WERI-Rb-1 (cell line): ENCODE data around the gene ITGA11.
"Not testable (repeated sequence)": the region's sequence is repeated elsewhere in the genome, so short reads cannot be mapped to it uniquely, and the experiment has no call there.

Experiments used
- DNase-seq: peaks from one replicate; pipeline ENCODE4 v3.0.0-alpha.2; 2020
- H3K27ac ChIP-seq: fragments of 250-450 bp; sonication (Bioruptor Pico); 2 replicates; pipeline ENCODE4 v1.5.1; 2020; ENCODE audit warnings: mild to moderate bottlenecking, moderate library complexity
- H3K27me3 ChIP-seq: fragments of 250-450 bp; sonication (Bioruptor Pico); 2 replicates; pipeline ENCODE4 v1.5.1; 2021; ENCODE audit warnings: mild to moderate bottlenecking, low read depth, moderate library complexity; ENCODE audit not compliant: insufficient read depth, severe bottlenecking
- H3K36me3 ChIP-seq: fragments of 250-450 bp; sonication (Bioruptor Pico); 2 replicates; pipeline ENCODE4 v1.5.1; 2020; ENCODE audit warnings: mild to moderate bottlenecking, moderate library complexity
- H3K4me3 ChIP-seq: 2 replicates; pipeline ENCODE4 v1.5.1; 2011; ENCODE audit warnings: low read depth, mild to moderate bottlenecking, control low read depth, low read length
- H3K9me3 ChIP-seq: fragments of 250-450 bp; sonication (Bioruptor Pico); 2 replicates; pipeline ENCODE4 v1.5.1; 2021; ENCODE audit warnings: mild to moderate bottlenecking, moderate library complexity; ENCODE audit not compliant: severe bottlenecking
- TF ChIP-seq, protein P1 (sequence below): IDR thresholded peaks from 2 replicates; pipeline ENCODE4 v1.5.1; 2011; ENCODE audit warnings: low read depth, mild to moderate bottlenecking, control low read depth, inconsistent platforms, low read length

Gene ITGA11

DNA sequence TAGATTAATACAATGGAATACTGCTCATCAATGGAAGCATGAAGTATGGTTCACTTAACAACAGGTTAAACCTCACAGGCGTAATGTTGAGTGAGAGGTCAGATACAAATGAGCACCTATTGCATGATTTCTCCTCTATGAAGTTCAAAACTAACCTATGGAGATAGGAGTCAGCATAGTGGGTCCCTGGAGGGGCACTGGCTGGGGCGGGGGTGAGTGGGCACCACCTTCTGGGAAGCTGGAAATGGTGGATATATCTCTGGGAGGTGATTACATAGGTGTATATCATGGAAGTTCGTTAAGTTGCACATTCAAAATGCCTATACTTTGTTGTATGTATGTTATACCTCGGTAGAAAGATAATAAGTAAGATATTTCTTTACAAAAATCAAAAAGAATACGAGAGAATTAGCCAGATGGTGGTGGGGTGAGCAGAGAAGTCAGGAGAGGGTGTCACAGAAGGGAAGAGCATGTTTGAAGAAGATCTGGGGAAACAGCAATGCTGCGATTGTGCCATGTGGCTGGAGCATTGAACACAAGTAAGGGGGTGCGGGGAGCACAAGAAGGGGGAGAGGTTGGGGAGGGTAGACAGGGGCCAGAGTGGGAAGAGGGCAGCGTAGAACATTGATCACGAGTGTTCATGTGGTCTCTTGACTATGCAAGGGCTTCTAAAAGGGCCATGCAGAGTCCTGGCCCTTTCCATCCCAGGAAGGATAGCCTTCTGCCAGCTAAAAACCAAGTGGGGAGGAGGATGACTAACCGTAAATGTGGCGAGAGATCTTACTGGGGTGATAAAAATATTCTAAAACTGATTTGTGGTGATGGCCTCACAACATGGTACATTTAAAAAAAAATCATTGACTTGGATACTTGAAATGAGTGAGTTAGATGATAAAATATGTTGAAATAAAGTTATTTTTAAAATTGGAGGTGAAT, 30.2 kb downstream of the ITGA11 start:
- TF ChIP-seq, protein P1, sequence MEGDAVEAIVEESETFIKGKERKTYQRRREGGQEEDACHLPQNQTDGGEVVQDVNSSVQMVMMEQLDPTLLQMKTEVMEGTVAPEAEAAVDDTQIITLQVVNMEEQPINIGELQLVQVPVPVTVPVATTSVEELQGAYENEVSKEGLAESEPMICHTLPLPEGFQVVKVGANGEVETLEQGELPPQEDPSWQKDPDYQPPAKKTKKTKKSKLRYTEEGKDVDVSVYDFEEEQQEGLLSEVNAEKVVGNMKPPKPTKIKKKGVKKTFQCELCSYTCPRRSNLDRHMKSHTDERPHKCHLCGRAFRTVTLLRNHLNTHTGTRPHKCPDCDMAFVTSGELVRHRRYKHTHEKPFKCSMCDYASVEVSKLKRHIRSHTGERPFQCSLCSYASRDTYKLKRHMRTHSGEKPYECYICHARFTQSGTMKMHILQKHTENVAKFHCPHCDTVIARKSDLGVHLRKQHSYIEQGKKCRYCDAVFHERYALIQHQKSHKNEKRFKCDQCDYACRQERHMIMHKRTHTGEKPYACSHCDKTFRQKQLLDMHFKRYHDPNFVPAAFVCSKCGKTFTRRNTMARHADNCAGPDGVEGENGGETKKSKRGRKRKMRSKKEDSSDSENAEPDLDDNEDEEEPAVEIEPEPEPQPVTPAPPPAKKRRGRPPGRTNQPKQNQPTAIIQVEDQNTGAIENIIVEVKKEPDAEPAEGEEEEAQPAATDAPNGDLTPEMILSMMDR: no peak
- Histone ChIP-seq H3K4me3 (no peak overlapping the region), H3K36me3 (no peaks in the 10 kb centered on the region), H3K9me3 (no peaks in the 10 kb centered on the region), H3K27ac (no peak overlapping the region), H3K27me3 (no peaks in the 10 kb centered on the region)
- no peak for DNase-seq

DNA sequence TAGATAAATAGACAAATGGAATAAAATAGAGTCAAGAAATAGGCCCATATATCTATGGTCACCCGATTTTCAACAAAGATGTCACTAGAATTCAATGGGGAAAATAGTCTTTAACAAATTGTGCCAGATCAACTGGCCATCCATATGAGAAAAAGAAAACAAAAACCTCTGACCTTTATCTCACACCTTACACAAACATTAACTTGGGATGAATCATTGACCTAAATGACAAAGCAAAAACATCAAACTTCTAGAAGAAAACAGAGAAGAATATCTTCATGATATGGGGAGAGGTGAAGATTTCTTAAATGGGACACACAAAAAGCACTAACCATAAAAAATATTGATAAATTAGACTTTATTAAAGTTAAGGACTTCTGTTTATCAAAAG, 31.9 kb downstream of the ITGA11 start:
- no peaks in the 10 kb centered on the region for H3K27me3 ChIP-seq
- TF ChIP-seq, protein P1: no peak
- no peak overlapping the region for H3K27ac ChIP-seq
- DNase-seq: no peak
- H3K4me3 ChIP-seq: no peak overlapping the region
- no peaks in the 10 kb centered on the region for H3K36me3 ChIP-seq
- no peaks in the 10 kb centered on the region for H3K9me3 ChIP-seq

DNA sequence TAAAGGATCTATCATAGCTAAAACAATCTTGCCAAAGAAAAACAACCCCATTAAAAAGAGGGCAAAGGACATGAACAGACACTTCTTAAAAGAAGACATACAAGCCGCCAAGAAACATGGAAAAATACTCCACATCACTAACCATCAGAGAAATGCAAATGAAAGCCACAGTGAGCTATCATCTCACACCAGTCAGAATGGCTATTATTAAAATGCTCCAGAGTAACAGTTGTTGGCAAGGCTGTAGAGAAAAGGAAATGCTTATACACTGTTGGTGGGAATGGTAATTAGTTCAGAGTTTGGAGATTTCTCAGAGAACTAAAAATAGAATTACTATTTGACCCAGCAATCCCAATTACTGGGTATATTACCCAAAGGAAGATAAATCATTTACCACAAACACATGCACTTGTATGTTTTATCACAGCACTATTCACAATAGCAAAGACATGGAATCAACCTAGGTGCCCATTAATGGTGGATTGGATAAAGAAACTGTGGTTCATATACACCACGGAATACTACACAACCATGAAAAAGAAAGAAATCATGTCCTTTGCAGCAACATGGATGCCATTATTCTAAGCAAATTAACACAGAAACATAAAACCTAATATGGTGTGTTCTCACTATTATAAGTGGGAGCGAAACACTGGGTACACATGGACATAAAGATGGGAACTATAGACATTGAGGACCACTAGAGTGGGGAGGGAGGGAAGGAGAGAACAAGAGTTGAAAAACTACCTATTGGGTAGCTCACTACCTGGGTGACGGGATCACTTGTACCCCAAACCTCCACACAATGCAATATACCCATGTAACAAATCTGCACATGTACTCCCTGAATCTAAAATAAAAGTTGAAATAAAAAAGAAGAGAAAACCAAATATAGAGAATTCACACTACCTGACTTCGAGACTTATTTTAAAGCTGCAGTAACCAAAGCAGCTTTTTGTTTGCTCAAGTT, 32.6 kb downstream of the ITGA11 start:
- Histone ChIP-seq H3K9me3 (no peaks in the 10 kb centered on the region), H3K36me3 (no peaks in the 10 kb centered on the region), H3K4me3 (no peak overlapping the region), H3K27ac (no peak overlapping the region), H3K27me3 (no peaks in the 10 kb centered on the region)
- TF ChIP-seq, protein P1: no peak
- DNase-seq: no peak

DNA sequence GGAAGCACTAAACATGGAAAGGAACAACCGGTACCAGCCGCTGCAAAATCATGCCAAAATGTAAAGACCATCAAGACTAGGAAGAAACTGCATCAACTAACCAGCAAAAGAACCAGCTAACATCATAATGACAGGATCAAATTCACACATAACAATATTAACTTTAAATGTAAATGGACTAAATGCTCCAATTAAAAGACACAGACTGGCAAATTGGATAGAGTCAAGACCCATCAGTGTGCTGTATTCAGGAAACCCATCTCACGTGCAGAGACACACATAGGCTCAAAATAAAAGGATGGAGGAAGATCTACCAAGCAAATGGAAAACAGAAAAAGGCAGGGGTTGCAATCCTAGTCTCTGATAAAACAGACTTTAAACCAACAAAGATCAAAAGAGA, 34.0 kb downstream of the ITGA11 start:
- not testable (repeated sequence) for H3K27me3 ChIP-seq, H3K27ac ChIP-seq, DNase-seq, H3K36me3 ChIP-seq, H3K4me3 ChIP-seq, H3K9me3 ChIP-seq

DNA sequence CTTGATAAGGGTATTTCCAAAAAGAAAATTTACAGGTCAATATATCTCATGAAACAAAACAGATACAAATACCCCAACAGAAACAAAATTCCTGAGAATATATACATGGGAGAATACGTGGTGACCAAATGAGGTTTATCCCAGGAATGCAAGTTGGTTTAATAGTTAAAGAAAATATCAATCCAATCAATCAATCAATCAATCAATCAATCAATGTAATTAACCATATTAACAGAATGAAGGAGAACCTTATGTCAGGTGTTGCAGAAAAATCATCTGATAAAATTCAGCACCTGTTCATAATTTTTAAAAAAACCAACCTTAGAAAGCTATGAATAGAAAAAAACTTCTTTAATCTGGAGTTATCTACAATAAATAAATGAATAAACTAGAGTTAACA, 35.9 kb downstream of the ITGA11 start:
- H3K9me3 ChIP-seq: no peaks in the 10 kb centered on the region
- DNase-seq: no peak
- no peaks in the 10 kb centered on the region for H3K36me3 ChIP-seq
- no peaks in the 10 kb centered on the region for H3K27me3 ChIP-seq
- H3K4me3 ChIP-seq: no peak overlapping the region
- TF ChIP-seq, protein P1: no peak
- H3K27ac ChIP-seq: no peak overlapping the region

DNA sequence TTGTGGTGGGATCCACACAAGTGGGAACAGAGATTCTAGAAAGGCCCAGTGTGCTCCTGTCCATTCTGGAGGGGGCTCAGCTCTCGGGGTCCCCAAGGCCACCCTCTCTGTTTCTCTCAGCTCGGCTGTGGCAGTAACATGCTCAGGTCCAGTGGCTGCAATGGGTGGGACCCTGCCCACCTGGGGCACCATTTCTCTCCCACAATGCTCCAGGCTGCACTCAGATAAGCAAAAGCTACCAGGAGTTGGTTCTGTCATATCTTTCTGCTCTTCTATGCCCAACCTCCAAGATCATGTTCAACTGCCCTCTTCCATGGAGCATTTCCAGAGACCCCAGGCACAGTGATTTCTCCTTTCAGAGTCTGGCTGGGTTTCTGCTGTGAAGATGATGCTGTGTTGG, 40.8 kb downstream of the ITGA11 start:
- no peak overlapping the region for H3K27ac ChIP-seq
- TF ChIP-seq, protein P1: no peak
- DNase-seq: no peak

More for the DNA sequence above, 40.8 kb downstream of the ITGA11 start:
- H3K36me3 ChIP-seq: no peaks in the 10 kb centered on the region
- no peaks in the 10 kb centered on the region for H3K9me3 ChIP-seq
- no peaks in the 10 kb centered on the region for H3K27me3 ChIP-seq
- H3K4me3 ChIP-seq: no peak overlapping the region
